C4-2B (cell line): ENCODE results near the gene PLPP6.

Experiments
- H3K27ac ChIP-seq: fragments of 450-650 bp; 2 replicates; pipeline ENCODE4 v1.5.1; 2017
- CTCF ChIP-seq: fragments of 450-650 bp; conservative IDR thresholded peaks from 2 replicates; pipeline ENCODE4 v1.5.1; 2017; ENCODE audit warnings: mild to moderate bottlenecking
- ZFX ChIP-seq: fragments of 450-650 bp; IDR thresholded peaks from 2 replicates; pipeline ENCODE4 v1.6.1; 2017

The PLPP6 gene

GRCh38 chr9:4662989-4663792 is 1.1 kb downstream of the PLPP6 start:
- TF ChIP-seq CTCF (no peak), ZFX (0 out of 2 replicates have a peak, but pooled peaks have one; percentile 5)
- H3K27ac ChIP-seq: peak overlapping the region; percentile 96

- no peak overlapping the region for H3K27ac ChIP-seq
- TF ChIP-seq ZFX (no peak), CTCF (no peak)
These were observed 1.9 kb downstream of the PLPP6 start for GRCh38 chr9:4663956-4664355.

GRCh38 chr9:4665357-4665756 is 3.3 kb downstream of the PLPP6 start:
- no peak overlapping the region for H3K27ac ChIP-seq
- TF ChIP-seq CTCF: no peak
- no peak for TF ChIP-seq ZFX

- TF ChIP-seq CTCF (no peak), ZFX (no peak)
- H3K27ac ChIP-seq: no peak within 1 kb of the TSS
These were observed 4.1 kb downstream of the PLPP6 start, which contains the start of gene SPATA6L for GRCh38 chr9:4666042-4666699. Gene SPATA6L, minus strand, starts transcription at chr9:4666480. Its CDS starts 230 bp downstream, at chr9:4666250.

- TF ChIP-seq ZFX (no peak), CTCF (no peak)
- no peak overlapping the region for H3K27ac ChIP-seq
These were observed 5.6 kb downstream of the PLPP6 start for GRCh38 chr9:4667681-4668080.

GRCh38 chr9:4668604-4669003 is 6.5 kb downstream of the PLPP6 start:
- TF ChIP-seq ZFX (no peak), CTCF (no peak)
- H3K27ac ChIP-seq: no peak overlapping the region

- TF ChIP-seq ZFX: no peak
- no peak for TF ChIP-seq CTCF
- H3K27ac ChIP-seq: no peak overlapping the region
These were observed 7.8 kb downstream of the PLPP6 start for GRCh38 chr9:4669890-4670289.
